ENCODE results near the gene CRYL1.

GRCh38 chr13:20475927-20476691 is 49.5 kb downstream of the CRYL1 start:
- TF ChIP-seq POLR2A (IDR thresholded peaks at IDR 0.05; ENCODE audit: borderline replicate concordance, extremely low read depth, insufficient read depth, insufficient read length) (no peak), CTCF (IDR thresholded peaks at IDR 0.05 in 2 of 3, conservative IDR thresholded peaks at IDR 0.05 in 1 of 3; ENCODE audit: borderline replicate concordance in 1 of 3, insufficient read depth in 1 of 3, low read depth in 2 of 3, low read length in 2 of 3) (no peak), JUND (IDR thresholded peaks at IDR 0.05) (no peak), POLR2AphosphoS5 (IDR thresholded peaks at IDR 0.05; ENCODE audit: low read depth, low read length) (no peak), MAX (IDR thresholded peaks at IDR 0.05) (no peak), YY1 (IDR thresholded peaks at IDR 0.05; ENCODE audit: extremely low read depth, insufficient replicate concordance, low read depth, low read length) (no peak), EGR1 (IDR thresholded peaks at IDR 0.05; ENCODE audit: low read depth) (no peak)

Measured in HCT116 (cell line).